Right renal pelvis (tissue), 4 donors: ENCODE data around the gene PDIA5. TPM values are rescaled to one million over a fixed set of nuclear protein-coding genes. Genes with fewer than 3 reads are reported as not detected.
A peak's percentile ranks its signal among the peaks of the same experiment; 100 is the strongest.
"Not testable (repeated sequence)": the region's sequence is repeated elsewhere in the genome, so short reads cannot be mapped to it uniquely, and the experiment has no call there.

Experiments
- DNase-seq, 4 donors: peaks; one replicate each; pipeline ENCODE4 v3.0.0-alpha.2; 2013; ENCODE audit warnings: low read depth in 4 of 4, low spot score in 3 of 4, missing footprints in 1 of 4
- polyA plus RNA-seq, 4 donors: library from polyadenylated mRNA; unstranded; fragments of 120-200 nt; gene quantifications; one replicate each; pipeline ENCODE4 v1.2.1, GENCODE V29; 2013; ENCODE audit not compliant: insufficient read length in 4 of 4

The PDIA5 gene
- polyA plus RNA-seq, 4 donors: 25.0 to 32.9 (median 30.3) TPM

DNA sequence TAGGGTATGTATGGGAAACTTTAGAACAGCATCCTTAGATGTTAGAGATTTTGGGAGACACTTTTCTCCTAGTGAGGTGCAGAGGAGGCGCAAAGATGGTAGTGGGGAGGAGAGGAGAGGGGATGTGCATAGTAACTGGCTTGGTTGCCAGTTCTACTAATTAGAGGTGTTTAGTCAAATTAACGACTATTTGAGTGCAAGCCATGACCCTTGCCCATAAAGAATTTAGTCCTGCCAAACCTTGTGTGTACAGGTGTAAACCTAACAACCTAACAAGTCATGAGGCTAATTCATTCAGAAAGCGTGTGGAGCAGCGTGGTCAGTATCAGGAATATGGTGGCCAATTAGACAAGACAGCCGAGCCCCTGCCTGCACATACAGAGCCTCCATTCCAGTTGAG, 72.7 kb downstream of the PDIA5 start:
- no peak for DNase-seq

DNA sequence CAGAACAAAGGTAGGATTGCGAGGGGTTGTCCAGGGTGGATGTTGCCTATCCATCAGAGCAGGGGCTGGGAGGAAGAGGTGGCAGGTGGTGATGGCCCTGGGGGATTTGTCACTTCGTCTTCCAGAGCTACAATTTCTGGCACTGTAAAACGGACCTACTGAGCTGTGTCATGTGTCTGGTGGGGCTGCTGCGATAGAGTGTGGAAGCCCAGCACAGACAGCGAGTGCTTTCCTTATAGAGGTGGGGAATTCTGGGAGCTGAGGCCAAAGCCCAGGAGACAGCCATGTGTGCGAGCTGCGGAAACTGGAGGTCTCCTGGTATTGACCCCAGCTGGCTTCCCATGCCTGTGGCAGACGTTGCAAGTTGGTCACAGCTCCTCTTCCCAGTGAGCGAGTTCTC, 73.7 kb downstream of the PDIA5 start:
- DNase-seq: no peak

DNA sequence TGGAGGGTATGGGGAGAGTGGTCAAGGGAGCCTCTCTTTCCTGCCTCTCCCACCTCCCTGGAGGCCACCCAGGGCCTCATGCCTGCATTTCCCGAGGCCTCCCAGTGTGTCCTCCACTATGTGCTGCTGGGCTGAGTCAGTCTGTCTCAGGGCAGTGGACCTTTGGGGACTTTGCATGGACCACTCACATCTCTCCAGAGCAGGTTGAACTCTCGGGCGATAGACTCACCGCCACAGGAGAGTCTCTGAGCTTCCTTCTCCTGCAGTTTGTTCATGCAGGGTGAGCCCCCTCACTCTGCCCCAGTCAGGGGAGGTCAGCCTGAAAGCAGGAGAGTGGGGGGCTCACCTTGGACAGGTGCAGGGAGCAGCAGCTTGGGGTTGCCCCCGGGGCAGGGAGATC, 74.5 kb downstream of the PDIA5 start:
- no peak for DNase-seq

DNA sequence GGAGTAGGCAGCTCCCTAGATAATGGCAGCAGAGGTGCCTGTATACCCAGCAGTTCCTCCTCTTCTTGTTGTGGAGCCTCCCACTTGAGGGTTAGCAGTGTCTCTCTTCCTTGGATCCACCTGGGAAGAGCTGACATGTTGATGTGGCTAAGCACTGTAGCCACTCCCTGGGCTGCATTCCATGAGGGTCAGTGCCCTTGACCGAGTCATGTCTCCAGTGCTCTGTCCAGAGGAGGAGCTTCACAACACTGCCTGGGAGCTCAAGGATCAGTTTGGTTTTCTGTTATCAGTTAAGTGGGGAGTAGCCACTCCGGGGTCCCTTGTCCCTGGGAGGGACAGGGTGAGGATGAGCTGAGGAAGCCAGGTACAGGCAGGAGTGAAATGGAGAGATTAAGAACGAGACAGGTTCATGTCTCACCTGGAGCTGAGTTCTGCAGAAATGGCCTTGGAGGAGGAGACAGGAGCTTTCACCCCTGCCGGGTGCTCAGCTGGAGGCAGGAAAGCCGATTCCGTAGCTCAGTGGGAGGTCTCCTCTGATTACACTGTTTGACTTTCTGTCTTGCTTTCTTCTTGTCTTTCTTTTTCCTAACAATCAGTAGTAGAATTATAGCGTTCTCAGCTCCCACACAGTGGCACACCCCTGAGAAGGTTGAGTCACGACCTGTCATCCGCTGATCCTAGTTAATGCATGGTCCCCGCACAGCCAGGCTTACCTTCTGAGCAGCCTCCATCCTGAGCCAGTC, 77.0 kb downstream of the PDIA5 start:
- no peak for DNase-seq

DNA sequence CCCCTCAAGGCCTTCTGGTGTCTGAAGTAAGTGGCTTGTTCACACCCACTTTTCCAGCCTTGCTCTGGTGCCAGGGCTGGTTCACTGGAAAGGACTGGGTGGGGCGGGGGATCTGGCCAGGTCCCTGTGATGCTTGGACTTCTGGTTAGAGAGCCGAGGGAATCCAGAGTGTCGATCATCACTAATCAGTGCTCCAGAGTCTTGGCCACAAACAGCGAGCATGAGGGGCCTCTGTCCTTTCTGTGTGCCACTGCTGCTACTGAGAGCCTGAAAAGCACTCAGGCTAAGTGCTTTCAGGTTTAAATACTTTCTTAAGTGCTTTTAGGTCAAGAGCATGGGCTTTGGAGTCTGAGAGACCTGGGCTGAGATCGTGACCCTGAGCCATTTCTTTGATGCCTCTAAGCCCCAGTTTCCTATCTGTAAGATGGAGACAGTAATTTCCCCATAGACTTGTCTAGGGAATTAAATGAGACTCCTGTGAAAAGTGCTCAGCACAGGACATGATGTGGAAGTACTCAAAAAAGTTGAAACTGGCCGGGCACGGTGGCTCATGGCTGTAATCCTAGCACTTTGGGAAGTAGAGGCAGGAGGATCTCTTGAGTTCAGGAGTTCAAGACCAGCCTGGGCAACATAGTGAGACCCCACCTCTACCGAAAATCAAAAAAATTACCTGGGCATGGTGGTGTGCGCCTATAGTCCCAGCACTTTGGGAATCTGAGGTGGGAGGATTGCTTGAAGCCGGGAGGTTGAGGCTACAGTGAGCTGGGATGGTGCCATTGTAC, 81.1 kb downstream of the PDIA5 start:
- DNase-seq: no peak

DNA sequence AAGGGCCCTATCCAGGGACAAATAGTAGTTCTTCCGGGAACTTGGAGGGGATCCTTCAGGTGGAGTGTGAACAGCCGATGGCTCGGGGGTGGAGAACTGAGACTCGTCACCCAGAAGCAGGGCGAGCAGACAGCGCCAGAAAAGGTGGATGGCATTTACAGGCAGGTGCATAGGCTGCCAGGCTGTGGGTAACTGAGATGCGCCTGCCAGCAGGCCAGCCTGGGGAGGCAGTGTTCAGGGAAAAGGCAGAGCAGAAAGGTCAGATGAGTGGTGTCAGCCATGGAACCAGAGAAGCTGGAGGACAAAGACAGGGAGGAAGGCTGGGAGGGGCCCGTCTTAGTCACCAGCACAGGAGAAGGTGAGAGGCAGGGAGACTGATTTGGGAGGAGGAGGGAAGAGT, 81.9 kb downstream of the PDIA5 start:
- no peak for DNase-seq

DNA sequence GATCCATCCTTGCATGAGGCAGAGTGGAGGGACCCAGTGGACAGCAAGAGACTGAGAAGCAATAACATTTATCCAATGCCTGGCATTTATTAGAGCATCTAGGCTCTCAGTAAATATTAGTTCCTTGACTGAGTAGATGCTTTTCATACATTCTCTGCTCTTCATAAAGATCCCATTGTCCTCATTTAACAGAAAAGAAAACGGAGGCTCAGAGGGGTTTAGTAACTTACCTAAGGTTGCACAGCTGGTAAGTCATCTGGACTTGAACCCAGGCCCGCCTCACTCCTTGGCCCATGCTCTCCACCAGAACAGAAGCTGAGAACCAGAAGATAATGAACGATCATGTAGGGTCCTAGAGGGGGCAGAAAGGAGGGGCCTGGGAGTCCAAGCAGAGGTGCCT, 82.7 kb downstream of the PDIA5 start:
- DNase-seq: no peak

DNA sequence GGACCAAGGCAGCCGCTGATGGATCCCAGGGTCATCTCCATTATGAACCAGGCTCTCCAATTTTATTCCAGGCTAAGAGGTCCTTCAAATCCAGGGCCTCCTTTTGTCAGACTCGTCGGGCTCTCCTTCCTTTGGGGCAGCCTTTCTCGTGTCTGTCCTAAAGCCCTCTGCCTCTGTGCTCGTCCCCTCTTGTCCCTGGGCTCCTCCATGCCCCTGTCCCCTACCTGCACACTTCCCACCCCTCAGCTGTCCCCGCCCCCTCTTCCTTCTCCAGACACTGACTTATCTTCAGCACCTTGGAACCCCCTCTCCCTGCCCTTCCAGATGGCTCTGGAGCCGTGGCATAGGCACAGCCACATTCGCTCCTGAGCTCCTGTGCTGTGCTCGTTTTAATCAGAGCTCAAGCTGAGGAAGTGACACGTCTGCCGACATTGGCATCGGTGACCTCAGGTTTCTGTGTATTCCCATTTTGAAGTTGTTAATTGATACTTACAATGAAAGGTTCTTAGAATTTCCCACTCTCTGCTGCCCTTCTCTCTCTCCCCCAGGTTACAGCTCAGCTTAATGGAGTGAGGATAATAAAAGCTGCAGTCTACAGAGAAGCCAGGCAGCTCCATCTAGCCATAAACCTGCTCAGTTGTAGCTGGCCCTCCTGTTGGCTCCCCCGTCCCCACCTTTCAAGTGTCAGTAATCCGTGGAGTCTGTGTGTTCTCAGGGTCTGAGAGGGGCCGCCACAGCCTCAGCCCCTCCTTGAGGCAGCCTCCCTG, 83.8 kb downstream of the PDIA5 start:
- peak in 1 of 4 donors; percentile 39 for DNase-seq

DNA sequence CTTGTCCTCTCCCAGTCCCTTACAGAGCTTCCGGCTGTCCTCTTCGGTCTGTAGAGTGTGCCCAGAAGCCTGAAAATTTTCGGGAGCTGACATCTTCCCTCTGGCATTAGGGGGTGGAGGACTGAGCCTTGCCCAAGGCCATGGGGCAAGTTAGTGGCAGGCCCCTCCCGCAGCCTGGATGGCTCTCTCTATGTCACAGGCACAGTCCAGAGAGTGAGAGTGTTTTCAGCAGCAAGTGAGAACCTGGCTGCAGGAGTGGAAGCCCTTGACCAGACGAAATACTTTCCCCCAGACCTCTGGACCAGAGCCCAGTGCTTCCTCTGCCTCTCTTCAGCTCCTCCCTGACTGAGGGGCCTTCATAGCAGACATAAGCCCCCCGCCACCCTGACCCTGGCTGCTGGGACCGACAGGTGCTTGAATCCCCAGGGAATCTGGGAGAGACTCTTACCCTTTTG, 84.5 kb downstream of the PDIA5 start:
- DNase-seq: no peak

DNA sequence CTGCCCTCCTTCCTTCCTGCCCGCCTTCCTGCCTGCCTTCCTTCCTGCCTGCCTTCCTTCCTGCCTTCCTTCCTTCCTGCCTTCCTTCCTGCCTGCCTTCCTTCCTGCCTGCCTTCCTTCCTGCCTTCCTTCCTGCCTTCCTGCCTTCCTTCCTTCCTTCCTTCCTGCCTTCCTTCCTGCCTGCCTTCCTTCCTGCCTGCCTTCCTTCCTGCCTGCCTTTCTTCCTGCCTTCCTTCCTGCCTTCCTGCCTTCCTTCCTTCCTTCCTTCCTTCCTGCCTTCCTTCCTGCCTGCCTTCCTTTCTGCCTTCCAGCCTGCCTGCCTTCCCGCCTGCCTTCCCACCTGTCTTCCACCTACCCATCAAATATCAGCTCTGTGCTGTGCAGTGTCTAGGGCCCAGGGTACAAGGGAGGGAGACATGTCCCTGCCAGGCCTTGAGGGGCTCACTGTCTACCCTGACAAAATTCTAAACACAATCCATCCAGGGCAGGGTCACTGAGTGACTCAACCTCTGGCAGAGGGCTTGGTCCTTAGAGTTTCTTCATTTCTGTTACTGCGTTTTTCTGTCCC, 85.1 kb downstream of the PDIA5 start:
- not testable (repeated sequence) for DNase-seq

DNA sequence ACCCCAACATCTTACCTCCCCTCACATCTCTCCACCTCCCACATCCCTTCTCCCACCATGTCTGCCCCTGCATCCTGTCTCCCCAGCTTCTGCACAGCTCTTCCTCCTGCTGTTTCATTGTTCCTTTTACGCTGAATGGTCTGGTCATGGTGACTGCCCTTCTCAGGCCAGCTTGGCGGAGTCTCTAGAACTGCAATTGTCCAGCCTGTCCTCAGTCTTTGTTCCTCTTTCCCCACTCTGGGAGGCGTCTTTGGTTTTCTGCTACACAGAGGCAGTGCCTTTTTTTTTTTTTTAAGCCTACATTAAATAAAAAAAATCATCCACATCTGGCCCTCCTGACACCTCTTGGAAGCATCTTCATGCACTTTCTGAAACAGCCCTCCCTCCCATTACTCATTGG, 85.9 kb downstream of the PDIA5 start:
- no peak for DNase-seq

DNA sequence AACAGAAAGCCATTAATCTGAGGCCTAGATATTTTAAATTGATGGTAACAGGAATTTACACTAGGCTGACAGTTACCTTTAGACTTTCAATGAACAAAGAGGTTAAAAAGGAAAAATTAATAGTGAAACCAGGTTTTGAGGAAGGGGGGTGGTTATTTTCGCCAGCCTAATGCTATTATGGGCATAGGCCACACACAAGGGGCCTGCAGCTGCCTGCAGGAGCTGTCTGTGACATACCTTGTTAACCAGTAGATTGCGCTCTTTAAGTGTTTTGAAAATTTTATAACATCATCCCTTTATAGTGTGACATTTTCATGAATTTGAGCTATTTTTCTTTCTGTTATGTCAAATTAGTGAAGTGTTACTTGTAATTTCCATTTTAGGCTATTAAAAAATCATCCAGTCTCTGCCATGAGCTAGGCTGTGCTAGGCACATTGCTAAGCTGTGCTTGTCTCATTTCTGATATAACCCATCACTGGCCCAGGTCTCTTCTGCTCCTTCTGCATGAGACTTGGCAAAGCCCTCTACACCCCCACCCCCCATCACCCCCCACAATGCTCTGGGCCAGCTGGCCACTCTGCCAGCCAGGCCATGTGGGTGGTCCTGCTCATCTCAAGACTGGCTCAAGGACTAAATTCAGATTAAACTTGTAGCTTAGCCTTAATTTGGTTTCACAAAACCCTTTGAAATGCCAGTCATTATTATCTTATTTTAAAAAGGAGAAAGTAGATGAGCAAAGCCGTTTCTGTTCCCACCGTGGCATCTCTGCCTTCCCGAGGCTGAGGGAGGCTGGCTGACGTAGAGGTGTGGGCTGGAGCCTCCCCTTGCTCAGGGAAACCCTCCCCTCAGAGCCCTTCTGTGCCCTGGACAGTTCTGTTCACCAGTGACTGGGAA, 86.5 kb downstream of the PDIA5 start:
- no peak for DNase-seq

DNA sequence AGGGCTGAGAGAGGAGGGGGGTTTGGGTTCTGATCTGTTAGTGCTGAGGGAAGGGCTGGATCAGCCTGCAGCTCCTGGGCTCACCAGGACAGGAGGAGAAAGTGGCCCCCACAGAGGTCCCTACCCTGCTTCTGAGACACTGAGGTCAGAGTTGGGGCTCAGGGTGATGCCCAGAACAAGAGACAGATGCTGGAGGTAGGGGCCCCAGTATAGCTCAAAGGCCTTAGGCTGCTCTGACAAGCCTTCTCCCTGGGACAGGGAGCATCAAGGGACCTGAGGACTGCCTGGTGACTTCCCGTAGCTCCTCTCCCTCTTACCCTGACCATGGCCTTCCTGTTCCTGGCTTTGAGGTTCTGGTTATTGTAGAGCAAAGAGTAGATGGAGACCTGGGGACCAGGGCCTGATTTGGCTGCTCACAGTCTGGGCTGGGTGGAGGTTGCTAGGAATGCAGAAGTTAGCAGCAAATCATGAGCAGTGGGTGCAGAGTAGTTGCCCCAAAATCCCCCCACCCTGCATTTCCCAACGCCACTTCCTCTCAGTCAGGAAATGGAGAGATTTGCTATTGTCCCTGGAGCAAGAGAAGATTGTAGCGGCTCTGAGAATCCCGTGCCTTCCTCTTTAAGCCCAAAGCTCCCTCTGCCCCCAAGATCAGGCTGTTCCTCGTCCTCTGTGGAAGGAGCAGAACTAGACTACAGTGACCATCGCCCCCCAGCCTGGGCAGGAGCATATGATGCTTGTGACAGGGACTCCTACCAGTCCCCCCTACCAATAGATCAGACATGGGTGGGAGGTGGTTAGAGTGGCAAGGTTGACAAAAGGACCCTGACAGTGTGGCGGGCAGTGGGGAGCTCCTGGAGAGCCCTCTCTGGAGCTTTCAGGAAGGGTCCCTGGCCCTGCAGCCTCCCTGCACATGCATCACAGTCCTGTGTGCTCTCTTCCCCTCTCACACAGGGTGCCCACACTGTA, 87.5 kb downstream of the PDIA5 start:
- no peak for DNase-seq

DNA sequence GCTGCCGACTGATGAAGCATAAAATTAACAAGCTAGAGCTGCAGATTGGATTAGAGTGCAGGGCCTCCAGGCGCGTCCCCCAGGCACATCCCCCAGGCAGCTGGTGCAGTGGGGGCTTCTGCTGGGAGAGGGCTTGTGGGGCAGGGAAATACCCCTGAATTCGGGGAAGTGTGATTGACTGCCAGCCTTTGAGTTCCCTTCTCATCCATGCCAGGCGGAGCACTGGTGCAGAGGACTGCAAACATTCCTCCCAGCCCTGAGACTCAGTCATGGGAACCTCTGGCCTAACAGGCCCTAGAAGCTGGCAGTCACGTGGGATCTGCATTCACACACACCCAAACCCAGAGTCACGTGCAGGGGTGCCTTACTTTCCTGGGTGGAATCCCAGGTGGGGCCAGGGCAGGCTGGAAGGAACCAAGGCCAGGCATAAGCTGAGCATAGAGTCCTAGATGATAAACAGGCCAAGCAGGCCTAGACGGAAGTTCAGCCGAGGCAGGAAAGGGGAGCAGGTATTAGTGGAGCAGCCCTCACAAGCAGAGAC, 88.7 kb downstream of the PDIA5 start:
- peak in 1 of 4 donors; percentile 47 for DNase-seq

DNA sequence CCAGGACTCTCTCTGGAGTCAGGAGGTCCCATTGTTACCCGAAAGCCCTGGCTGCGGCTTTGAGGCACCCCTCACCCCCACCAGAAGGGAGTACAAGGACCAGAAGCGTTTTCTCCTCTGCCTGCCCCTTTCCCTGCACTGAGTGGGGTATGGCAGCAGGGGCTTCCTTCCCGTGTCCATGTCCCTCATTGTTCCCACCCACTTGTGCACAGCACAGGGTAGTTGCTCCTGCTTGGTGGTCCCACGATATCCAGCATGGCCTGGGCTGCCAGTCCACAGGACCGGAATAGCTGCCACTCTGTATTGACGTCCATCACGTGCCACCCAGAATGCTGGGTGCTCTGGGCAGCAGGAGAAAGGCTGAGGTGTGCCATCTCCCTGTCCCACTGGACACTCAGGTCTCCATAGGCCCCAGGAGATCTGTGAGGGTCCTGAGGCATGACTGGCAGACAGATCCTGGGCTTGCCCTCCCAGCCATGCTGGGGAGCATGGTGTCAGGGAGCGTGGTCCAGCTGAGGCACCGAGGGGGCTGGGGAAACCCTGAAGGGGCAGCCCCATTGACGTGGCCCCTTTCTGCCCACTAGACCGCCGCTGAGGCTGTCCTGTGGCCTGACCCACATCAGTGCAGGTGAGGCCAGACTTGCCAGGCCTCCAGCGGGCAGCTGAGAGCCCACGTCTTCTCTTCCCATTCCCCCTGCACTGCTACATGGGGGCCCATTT, 89.6 kb downstream of the PDIA5 start:
- no peak for DNase-seq

DNA sequence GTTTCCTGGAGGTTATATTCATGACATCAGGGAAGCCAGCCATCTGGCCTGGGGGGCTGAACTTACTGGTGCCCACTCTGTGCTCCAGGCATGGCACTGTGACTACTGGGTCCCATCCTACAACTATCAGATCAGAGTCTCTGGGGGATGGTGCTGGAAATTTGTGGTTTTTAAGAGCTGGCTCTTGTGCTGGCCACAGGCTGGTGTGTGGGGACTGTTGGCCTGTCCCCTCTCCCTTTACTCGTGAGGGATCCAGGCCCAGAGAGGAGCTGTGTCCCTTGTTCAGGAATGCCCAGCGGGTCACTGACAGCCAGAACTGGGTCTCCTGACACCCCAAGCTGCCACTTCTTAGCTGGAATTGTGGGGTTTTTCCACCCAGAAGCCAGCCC, 90.4 kb downstream of the PDIA5 start:
- no peak for DNase-seq

DNA sequence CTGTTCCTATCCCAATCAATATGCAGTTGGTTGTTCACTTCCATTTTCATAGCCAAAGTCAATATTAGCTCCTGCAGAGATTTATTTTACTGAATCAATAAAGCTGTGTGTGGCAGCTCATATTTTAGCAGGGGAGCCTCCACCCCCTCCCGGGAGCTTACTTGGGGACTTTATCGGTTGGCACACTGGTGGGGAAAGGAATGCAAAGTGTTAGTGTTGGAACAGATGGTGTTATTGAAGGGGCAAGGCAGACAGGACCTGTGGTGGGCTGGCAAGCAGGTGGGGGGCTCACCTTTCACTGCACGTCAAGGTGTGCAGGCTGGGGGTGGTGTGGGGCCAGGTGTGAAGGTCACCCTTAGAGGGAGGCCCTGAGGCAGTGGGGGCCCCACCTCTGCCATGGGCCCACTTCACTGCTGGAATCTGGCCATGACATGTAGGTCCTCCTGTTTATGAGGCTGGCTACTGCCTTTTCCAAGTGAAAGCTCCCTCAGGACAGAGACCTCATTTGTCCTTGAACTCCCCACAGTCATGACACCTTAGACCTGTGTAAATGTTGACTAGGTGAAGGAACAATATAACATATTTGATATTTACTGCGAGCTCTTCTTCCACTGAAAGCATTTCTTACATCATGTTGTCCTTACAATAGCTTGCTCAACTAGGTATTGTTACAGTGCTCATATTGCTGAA, 90.9 kb downstream of the PDIA5 start:
- no peak for DNase-seq
